Upper lobe of right lung (tissue), 1 donor: ENCODE results near the gene DNAJC30. TPM values are rescaled to one million over a fixed set of nuclear protein-coding genes. Genes with fewer than 3 reads are reported as not detected.

Source experiments
- ATAC-seq: fragments of 200-7000 bp; cut with Tn5 transposase; one replicate; pipeline ENCODE4 v1.9.1; 2020; ENCODE audit warnings: mild to moderate bottlenecking, moderate library complexity
- DNase-seq: peaks from one replicate; pipeline ENCODE4 v3.0.0-alpha.2; 2020
- H3K27ac ChIP-seq: fragments of 200-600 bp; one replicate; pipeline ENCODE4 v1.8.0; 2022
- H3K27me3 ChIP-seq: fragments of 200-600 bp; one replicate; pipeline ENCODE4 v1.8.0; 2022; ENCODE audit warnings: mild to moderate bottlenecking
- H3K36me3 ChIP-seq: fragments of 200-600 bp; one replicate; pipeline ENCODE4 v1.8.0; 2022
- H3K4me1 ChIP-seq: fragments of 200-600 bp; one replicate; pipeline ENCODE4 v1.8.0; 2022
- H3K4me3 ChIP-seq: fragments of 200-600 bp; one replicate; pipeline ENCODE4 v1.8.0; 2022; ENCODE audit warnings: mild to moderate bottlenecking
- H3K9me3 ChIP-seq: fragments of 200-600 bp; one replicate; pipeline ENCODE4 v1.8.0; 2022
- CTCF ChIP-seq: fragments of 200-600 bp; IDR thresholded peaks from one replicate; pipeline ENCODE4 v1.8.0; 2022; ENCODE audit warnings: antibody characterized with exemption
- intact Hi-C: fragments of 100-400 bp; cut with DNase I; formaldehyde crosslinking; loops from one replicate; pipeline ENCODE4 v1.11.0; 2022
- long read RNA-seq: library from polyadenylated mRNA; unstranded; transcript quantifications from one replicate; pipeline ENCODE4 v2.0.0, GENCODE V29; 2021
- total RNA-seq: library from RNA; stranded (reverse); fragmentation: NEBNext Ultra II Directional; extraction: Animal tissue kit (Norgen Biotek cat#: 25700); gene quantifications from one replicate; pipeline ENCODE4 v1.2.1, GENCODE V29; 2021
- donor health status: DM: no; HTN: yes; CAD: no; lungs with severe emphysema.

The DNAJC30 gene
- total RNA-seq = 10.2 TPM
- long read RNA-seq, transcript DNAJC30-201 (1 exons, 2,485 nt) = major isoform, 24 of 24 reads
- long read RNA-seq, partial matches to known transcripts = 0 of 24 reads
- long read RNA-seq, other reads (novel, unspliced or antisense) = 0 of 24 reads

GRCh38 chr7:73683056-73683787, at the start of gene DNAJC30, which contains the start of gene BUD23:
Gene DNAJC30, minus strand, starts transcription at chr7:73683453. Its CDS starts 30 bp downstream, at chr7:73683423.
Gene BUD23, plus strand, starts transcription at chr7:73683597. Its CDS starts 29 bp downstream, at chr7:73683626.
- Histone ChIP-seq H3K27ac (peak within 1 kb of the TSS; percentile 88), H3K9me3 (no peaks in the 10 kb centered on the region), H3K27me3 (no peaks in the 10 kb centered on the region), H3K4me3 (peak within 1 kb of the TSS; percentile 92), H3K36me3 (peaks cover 21% of the 10 kb centered on the region), H3K4me1 (peaks cover 24% of the 10 kb centered on the region)
- intact Hi-C loops = no loop called here
- ATAC-seq = peak; percentile 99
- peak; percentile 10 for TF ChIP-seq CTCF
- peak; percentile 99 for DNase-seq

GRCh38 chr7:73732397-73732796, 49.1 kb upstream of the DNAJC30 start:
- DNase-seq (no peak), ATAC-seq (no peak)
- Histone ChIP-seq H3K9me3 (no peaks in the 10 kb centered on the region), H3K4me1 (no peaks in the 10 kb centered on the region), H3K4me3 (no peak overlapping the region), H3K36me3 (peaks cover 12% of the 10 kb centered on the region), H3K27me3 (no peaks in the 10 kb centered on the region), H3K27ac (no peak overlapping the region)
- no peak for TF ChIP-seq CTCF
- intact Hi-C loops = no loop called here

- H3K4me3 ChIP-seq = no peak overlapping the region
- intact Hi-C loops = no loop called here
- no peaks in the 10 kb centered on the region for H3K4me1 ChIP-seq
- TF ChIP-seq CTCF = no peak
- no peak overlapping the region for H3K27ac ChIP-seq
- H3K27me3 ChIP-seq = peaks cover 7% of the 10 kb centered on the region
- ATAC-seq (no peak), DNase-seq (no peak)
- H3K36me3 ChIP-seq = no peaks in the 10 kb centered on the region
- no peaks in the 10 kb centered on the region for H3K9me3 ChIP-seq
Observed at GRCh38 chr7:73730485-73730884, 47.2 kb upstream of the DNAJC30 start.

- H3K4me3 ChIP-seq = no peak overlapping the region
- H3K27ac ChIP-seq = no peak overlapping the region
- intact Hi-C loops = loop anchor here (5.0 kb wide), 1 partner anchor 121 kb away; no protein-coding TSS in a partner anchor
- H3K9me3 ChIP-seq = no peaks in the 10 kb centered on the region
- no peaks in the 10 kb centered on the region for H3K4me1 ChIP-seq
- TF ChIP-seq CTCF = no peak
- ATAC-seq (no peak), DNase-seq (no peak)
- no peaks in the 10 kb centered on the region for H3K36me3 ChIP-seq
- peaks cover 7% of the 10 kb centered on the region for H3K27me3 ChIP-seq
Observed at GRCh38 chr7:73728551-73728950, 45.3 kb upstream of the DNAJC30 start.

DNA sequence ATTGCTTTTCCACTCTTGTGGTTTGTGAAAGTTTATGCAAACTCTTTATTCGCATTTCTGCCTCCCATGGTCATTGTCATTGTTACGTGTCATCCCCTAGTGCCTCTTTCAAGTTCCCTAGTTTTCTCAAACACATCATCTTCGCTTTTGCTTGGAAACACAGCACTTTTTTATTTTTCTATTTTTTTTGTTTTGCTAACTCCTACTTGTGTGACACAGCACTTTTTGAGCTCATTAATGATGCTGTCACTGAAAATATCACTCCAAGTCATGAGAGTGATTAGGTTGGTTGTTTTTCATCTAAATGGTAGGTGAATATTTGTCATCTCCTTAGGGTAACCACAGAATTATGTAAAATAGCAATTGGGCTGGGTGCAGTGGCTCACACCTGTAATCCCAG, 44.7 kb upstream of the DNAJC30 start:
- TF ChIP-seq CTCF = no peak
- Histone ChIP-seq H3K27me3 (peaks cover 7% of the 10 kb centered on the region), H3K36me3 (no peaks in the 10 kb centered on the region), H3K4me1 (no peaks in the 10 kb centered on the region), H3K9me3 (no peaks in the 10 kb centered on the region), H3K27ac (no peak overlapping the region), H3K4me3 (no peak overlapping the region)
- DNase-seq (no peak), ATAC-seq (no peak)
- intact Hi-C loops = loop anchor here (5.0 kb wide), 1 partner anchor 121 kb away; no protein-coding TSS in a partner anchor
